ENCODE results near the gene CDH16. TPM values are rescaled to one million over a fixed set of nuclear protein-coding genes. Genes with fewer than 3 reads are reported as not detected.

CDH16 gene
- total and polyA plus RNA-seq, 2 donors (not counting 3 experiments of a cell fraction or from before 2014, with no cell fraction given), result not detected

- TF ChIP-seq GATA2 (IDR thresholded peaks at IDR 0.05; ENCODE audit: insufficient read depth, insufficient read length, low read depth, low read length) (no peak), MYC (IDR thresholded peaks at IDR 0.05; ENCODE audit: low read depth, low read length) (no peak), CTCF (IDR thresholded peaks at IDR 0.05; ENCODE audit: extremely low read depth in 1 of 2, insufficient read depth in 1 of 2, low read depth in 1 of 2, low read length in 2 of 2) (no peak), POLR2A (IDR thresholded peaks at IDR 0.05; ENCODE audit: low read depth, low read length) (no peak), POLR2AphosphoS5 (IDR thresholded peaks at IDR 0.05; ENCODE audit: insufficient read depth, low read depth, low read length) (no peak), FOS (IDR thresholded peaks at IDR 0.05; ENCODE audit: borderline replicate concordance, insufficient read depth, low read length) (no peak), EZH2 (IDR thresholded peaks at IDR 0.05; ENCODE audit: borderline replicate concordance, low read depth, low read length, severe bottlenecking) (no peak), MAX (IDR thresholded peaks at IDR 0.05; ENCODE audit: insufficient read depth, insufficient read length) (no peak), JUN (IDR thresholded peaks at IDR 0.05; ENCODE audit: borderline replicate concordance, insufficient read depth, insufficient read length, low read depth) (no peak)
These were observed 8.3 kb downstream of the CDH16 start for GRCh38 chr16:66910175-66910940.

More at GRCh38 chr16:66910175-66910940, 8.3 kb downstream of the CDH16 start:
- Histone ChIP-seq H3K27me3 (ENCODE audit: control insufficient read depth in 2 of 2, insufficient read depth in 2 of 2, low read length in 2 of 2) (peaks cover 0 to 2% of the 10 kb centered on the region in 2 experiments), H3K9me1 (replicated peaks; ENCODE audit: control insufficient read depth, extremely low read depth, insufficient read depth, low read length) (no peaks in the 10 kb centered on the region), H2AFZ (ENCODE audit: low read depth, low read length) (no peak overlapping the region), H3K4me3 (replicated peaks in 1 of 3; ENCODE audit: insufficient read depth in 1 of 3, low read depth in 1 of 3, low read length in 3 of 3) (no peak overlapping the region), H3K4me2 (ENCODE audit: insufficient read depth, low read length) (no peak overlapping the region), H3K79me2 (ENCODE audit: control insufficient read depth, insufficient read depth, low read length) (no peaks in the 10 kb centered on the region), H3K4me1 (ENCODE audit: control insufficient read depth, extremely low read depth, insufficient read depth, low read length) (no peaks in the 10 kb centered on the region), H3K9me3 (replicated peaks; ENCODE audit: control insufficient read depth, insufficient read depth, low read length) (no peaks in the 10 kb centered on the region), H3K36me3 (ENCODE audit: control insufficient read depth in 2 of 2, extremely low read depth in 1 of 2, insufficient read depth in 2 of 2, low read length in 2 of 2) (no peaks in the 10 kb centered on the region), H4K20me1 (replicated peaks; ENCODE audit: control insufficient read depth, extremely low read depth, insufficient read depth, low read length) (no peaks in the 10 kb centered on the region), H3K9ac (replicated peaks; ENCODE audit: extremely low read depth, insufficient read depth, low read length) (no peak overlapping the region), H3K27ac (ENCODE audit: insufficient read depth, low read depth, low read length) (no peak overlapping the region)
- no TSS peak for BruUV-seq (replicated peaks)
- FAIRE-seq (no peak), DNase-seq (ENCODE audit: low read depth, low spot score) (no peak)
- intact Hi-C loops (cut with micrococcal nuclease), result no loop called here
- CTCF ChIA-PET, result interaction anchor here (1.0 to 3.1 kb wide), 19 partner anchors 8 to 80 kb away, joined by 3 to 19 read pairs (median 6); partner anchors contain the start of genes CDH16, NAE1 and PDP2
- POLR2A ChIA-PET, result no interaction called here
- dilution Hi-C loops (cut with MboI; ENCODE audit: extremely low pct_ligation_motif_present, low sequenced_read_pairs), result no loop called here
